Measurements from ENCODE around the gene PFDN6. TPM values are rescaled to one million over a fixed set of nuclear protein-coding genes. Genes with fewer than 3 reads are reported as not detected.

The PFDN6 gene
- total RNA-seq, 2 experiments from 2014 or later = 9.7 to 11.7 TPM

GRCh38 chr6:33249732-33250630, 39.4 kb upstream of the PFDN6 start:
- H3K4me1 Mint-ChIP-seq (ENCODE audit: low read depth) = peaks cover 37% of the 10 kb centered on the region
- no peaks in the 10 kb centered on the region for H3K27me3 Mint-ChIP-seq
- ChIA-PET CTCF (interaction anchor here (1.3 to 6.8 kb wide), 10 partner anchors 22 to 461 kb away, joined by 3 to 76 read pairs (median 8); partner anchors contain the start of genes B3GALT4, RPS18, UQCC2 and VPS52), POLR2A (interaction anchor here (0.7 to 4.0 kb wide), 31 partner anchors 10 to 405 kb away, joined by 3 to 95 read pairs (median 11); partner anchors contain the start of genes B3GALT4, HLA-DMA, HSD17B8 and ITPR3)
- H3K36me3 Mint-ChIP-seq (ENCODE audit: low read depth) = peaks cover 24% of the 10 kb centered on the region
- peak overlapping the region; percentile 89 to 98 for H3K27ac ChIP-seq (ENCODE audit: low read depth in 1 of 2, low read length in 2 of 2)
- H3K4me3 ChIP-seq (ENCODE audit: low read length) = peak overlapping the region; percentile 70
- H3K9me3 ChIP-seq (ENCODE audit: control insufficient read depth in 1 of 2, insufficient read depth in 1 of 2, low read length in 2 of 2) = no peaks in the 10 kb centered on the region
- H3K36me3 ChIP-seq (ENCODE audit: insufficient read depth, low read length) = peaks cover 20% of the 10 kb centered on the region
- TF ChIP-seq CTCF (IDR thresholded peaks at IDR 0.05) = no peak
- intact Hi-C loops (cut with DNase I, micrococcal nuclease) = loop anchor here (1.0 to 2.0 kb wide), 5 partner anchors 21 to 235 kb away; partner anchors contain the start of genes RING1 (in 2 of the 2), VPS52 (in 2 of the 2), RXRB (in 1 of the 2) and SLC39A7 (in 1 of the 2)
- peak overlapping the region; percentile 92 for H3K4me3 Mint-ChIP-seq
- H3K4me1 ChIP-seq (ENCODE audit: insufficient read depth, low read length) = peaks cover 32% of the 10 kb centered on the region
- H3K27me3 ChIP-seq (ENCODE audit: control insufficient read depth in 1 of 2, insufficient read depth in 2 of 2, low read length in 2 of 2) = no peaks in the 10 kb centered on the region
- H3K27ac Mint-ChIP-seq = peak overlapping the region; percentile 97
- DNase-seq = peak in 1 of 14 experiments; percentile 1
- H3K9me3 Mint-ChIP-seq = no peaks in the 10 kb centered on the region
- no peak for ATAC-seq (ENCODE audit: poor library complexity)

GRCh38 chr6:33250731-33251130, 38.7 kb upstream of the PFDN6 start:
- Histone ChIP-seq H3K4me1 (ENCODE audit: insufficient read depth, low read length) (peaks cover 32% of the 10 kb centered on the region), H3K4me3 (ENCODE audit: low read length) (no peak overlapping the region), H3K27me3 (ENCODE audit: control insufficient read depth in 1 of 2, insufficient read depth in 2 of 2, low read length in 2 of 2) (no peaks in the 10 kb centered on the region), H3K9me3 (ENCODE audit: control insufficient read depth in 1 of 2, insufficient read depth in 1 of 2, low read length in 2 of 2) (no peaks in the 10 kb centered on the region), H3K27ac (ENCODE audit: low read depth in 1 of 2, low read length in 2 of 2) (no peak overlapping the region), H3K36me3 (ENCODE audit: insufficient read depth, low read length) (peaks cover 20% of the 10 kb centered on the region)
- DNase-seq (no peak), ATAC-seq (ENCODE audit: poor library complexity) (no peak)
- CTCF ChIA-PET = interaction anchor here (1.6 to 6.8 kb wide), 4 partner anchors 21 to 461 kb away, joined by 3 to 76 read pairs (median 11); partner anchors contain the start of genes B3GALT4, RPS18, UQCC2 and VPS52
- Mint-ChIP-seq H3K4me1 (ENCODE audit: low read depth) (peaks cover 37% of the 10 kb centered on the region), H3K9me3 (no peaks in the 10 kb centered on the region), H3K4me3 (peak overlapping the region; percentile 43), H3K27me3 (no peaks in the 10 kb centered on the region), H3K27ac (peak overlapping the region; percentile 97), H3K36me3 (ENCODE audit: low read depth) (peaks cover 26% of the 10 kb centered on the region)
- POLR2A ChIA-PET = interaction anchor here (0.8 to 4.0 kb wide), 7 partner anchors 12 to 94 kb away, joined by 3 to 95 read pairs (median 21); partner anchors contain the start of genes B3GALT4, RGL2, RPS18 and RXRB
- intact Hi-C loops (cut with DNase I, micrococcal nuclease) = no loop called here
- no peak for TF ChIP-seq CTCF (IDR thresholded peaks at IDR 0.05)

- Mint-ChIP-seq H3K9me3 (no peaks in the 10 kb centered on the region), H3K4me1 (ENCODE audit: low read depth) (peaks cover 37% of the 10 kb centered on the region), H3K4me3 (peak overlapping the region; percentile 82), H3K27ac (peak overlapping the region; percentile 81), H3K27me3 (no peaks in the 10 kb centered on the region), H3K36me3 (ENCODE audit: low read depth) (peaks cover 28% of the 10 kb centered on the region)
- H3K27ac ChIP-seq (ENCODE audit: low read depth in 1 of 2, low read length in 2 of 2) = no peak overlapping the region
- intact Hi-C loops (cut with DNase I, micrococcal nuclease) = no loop called here
- H3K4me1 ChIP-seq (ENCODE audit: insufficient read depth, low read length) = peaks cover 32% of the 10 kb centered on the region
- CTCF ChIA-PET = interaction anchor here (1.6 to 6.8 kb wide), 2 partner anchors 90 to 460 kb away, joined by 3 to 76 read pairs; partner anchors contain the start of gene UQCC2
- DNase-seq (no peak), ATAC-seq (ENCODE audit: poor library complexity) (no peak)
- no peaks in the 10 kb centered on the region for H3K27me3 ChIP-seq (ENCODE audit: control insufficient read depth in 1 of 2, insufficient read depth in 2 of 2, low read length in 2 of 2)
- H3K4me3 ChIP-seq (ENCODE audit: low read length) = no peak overlapping the region
- peaks cover 20% of the 10 kb centered on the region for H3K36me3 ChIP-seq (ENCODE audit: insufficient read depth, low read length)
- POLR2A ChIA-PET = interaction anchor here (0.7 to 4.0 kb wide), 4 partner anchors 20 to 48 kb away, joined by 3 to 95 read pairs (median 16); partner anchors contain the start of genes B3GALT4, RPS18 and VPS52
- H3K9me3 ChIP-seq (ENCODE audit: control insufficient read depth in 1 of 2, insufficient read depth in 1 of 2, low read length in 2 of 2) = no peaks in the 10 kb centered on the region
- TF ChIP-seq CTCF (IDR thresholded peaks at IDR 0.05) = no peak
Observed at GRCh38 chr6:33251395-33252012, 37.9 kb upstream of the PFDN6 start.

Data from CD4-positive, alpha-beta T cell (primary cell).